NCI-H1105 (cell line): ENCODE measurements around the gene ULBP1.
"Not testable (repeated sequence)": the region's sequence is repeated elsewhere in the genome, so short reads cannot be mapped to it uniquely, and the experiment has no call there.

ENCODE experiments used
- DNase-seq: peaks from one replicate; lab custom pipeline; 2025; lab: John Stamatoyannopoulos, UW

The ULBP1 gene

GRCh38 chr6:149977221-149977620 is 13.5 kb downstream of the ULBP1 start:
- DNase-seq: no peak

GRCh38 chr6:149978610-149979009 is 14.9 kb downstream of the ULBP1 start:
- no peak for DNase-seq

GRCh38 chr6:149979293-149979692 is 15.6 kb downstream of the ULBP1 start:
- no peak for DNase-seq

GRCh38 chr6:149983145-149983544 is 19.4 kb downstream of the ULBP1 start:
- no peak for DNase-seq

- no peak for DNase-seq
These were observed 21.0 kb downstream of the ULBP1 start for GRCh38 chr6:149984773-149985172.

- no peak for DNase-seq
These were observed 21.8 kb downstream of the ULBP1 start for GRCh38 chr6:149985481-149985937.

GRCh38 chr6:149987602-149988107 is 23.9 kb downstream of the ULBP1 start:
- no peak for DNase-seq

GRCh38 chr6:149988550-149989346 is 25.0 kb downstream of the ULBP1 start:
- DNase-seq: no peak

- DNase-seq: no peak
These were observed 26.5 kb downstream of the ULBP1 start for GRCh38 chr6:149990212-149990660.

GRCh38 chr6:149990661-149991471 is 27.1 kb downstream of the ULBP1 start:
- DNase-seq: peak; percentile 2

GRCh38 chr6:149991472-149991795 is 27.7 kb downstream of the ULBP1 start:
- DNase-seq: not testable (repeated sequence)

GRCh38 chr6:149991838-149992237 is 28.1 kb downstream of the ULBP1 start:
- DNase-seq: no peak

- DNase-seq: no peak
These were observed 31.6 kb downstream of the ULBP1 start for GRCh38 chr6:149995235-149995750.

- DNase-seq: no peak
These were observed 32.2 kb downstream of the ULBP1 start for GRCh38 chr6:149995971-149996370.

GRCh38 chr6:149999636-150000035 is 35.9 kb downstream of the ULBP1 start:
- DNase-seq: no peak

GRCh38 chr6:150001295-150002008 is 37.7 kb downstream of the ULBP1 start:
- DNase-seq: no peak

GRCh38 chr6:150002710-150003109 is 39.0 kb downstream of the ULBP1 start:
- DNase-seq: no peak

- not testable (repeated sequence) for DNase-seq
These were observed 39.9 kb downstream of the ULBP1 start for GRCh38 chr6:150003599-150003998.

GRCh38 chr6:150004101-150004782 is 40.5 kb downstream of the ULBP1 start:
- no peak for DNase-seq

- peak; percentile 92 for DNase-seq
These were observed 41.3 kb downstream of the ULBP1 start for GRCh38 chr6:150004783-150005717.
